Measurements from ENCODE around the gene BCAS1. TPM values are rescaled to one million over a fixed set of nuclear protein-coding genes. Genes with fewer than 3 reads are reported as not detected.

The BCAS1 gene
- total RNA-seq, 2 experiments from 2014 or later = 0.16 to 0.19 TPM

DNA sequence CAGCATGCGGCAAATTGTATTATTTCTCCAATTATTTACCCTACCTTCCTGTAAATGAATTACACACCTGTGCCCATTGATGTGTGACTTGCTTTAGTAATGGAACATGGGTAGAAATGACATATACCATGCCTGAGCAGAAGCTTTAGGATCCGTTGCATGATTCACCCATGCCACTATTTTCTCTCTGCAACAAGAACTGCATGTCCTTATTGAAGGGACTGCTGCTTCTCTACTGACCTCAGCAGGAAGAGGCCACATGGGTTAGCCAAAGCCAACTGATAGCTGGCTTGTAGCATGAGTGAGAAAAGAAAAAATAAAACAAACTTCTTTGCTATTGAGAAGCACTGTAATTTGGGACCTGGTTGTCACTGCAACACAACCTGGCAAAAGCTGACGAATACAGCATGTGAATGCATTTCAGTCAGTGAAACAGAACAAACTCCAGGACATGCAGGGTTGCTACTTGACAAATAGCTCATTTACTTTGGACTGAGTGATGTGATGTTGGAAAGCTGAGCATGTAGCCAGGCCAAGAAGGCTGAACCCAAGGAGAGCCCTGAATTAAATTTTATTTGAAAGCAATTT, 99.2 kb downstream of the BCAS1 start:
- no TSS peak for BruUV-seq (replicated peaks)
- no peak overlapping the region for H2AFZ ChIP-seq (ENCODE audit: low read length)
- H3K79me2 ChIP-seq (ENCODE audit: insufficient read depth, low read depth, low read length) = no peaks in the 10 kb centered on the region
- TF ChIP-seq EZH2phosphoT487 (IDR thresholded peaks at IDR 0.05; ENCODE audit: borderline replicate concordance, low read depth, low read length) = no peak
- TF ChIP-seq CTCF (conservative IDR thresholded peaks at IDR 0.05; ENCODE audit: low read length) = no peak
- intact Hi-C loops (cut with micrococcal nuclease; ENCODE audit: unreplicated experiment) = loop anchor here (10.0 kb wide), 1 partner anchor 224 kb away; no protein-coding TSS in a partner anchor
- no peaks in the 10 kb centered on the region for H4K20me1 ChIP-seq (ENCODE audit: insufficient read depth, low read length)
- no peaks in the 10 kb centered on the region for H3K36me3 ChIP-seq (ENCODE audit: insufficient read depth, low read length)
- DNase-seq (ENCODE audit: low spot score) = no peak
- no peak overlapping the region for H3K4me3 ChIP-seq (ENCODE audit: low read depth, low read length, poor library complexity, severe bottlenecking)
- no peaks in the 10 kb centered on the region for H3K4me1 ChIP-seq (ENCODE audit: insufficient read depth, low read length, poor library complexity, severe bottlenecking)
- H3K9me2 ChIP-seq (ENCODE audit: insufficient read depth, low read length) = no peaks in the 10 kb centered on the region
- H3K27ac ChIP-seq (ENCODE audit: low read depth, low read length, poor library complexity, severe bottlenecking) = no peak overlapping the region
- H3K4me2 ChIP-seq (ENCODE audit: low read length) = no peak overlapping the region
- no peaks in the 10 kb centered on the region for H3K9me3 ChIP-seq (ENCODE audit: low read length)
- ChIA-PET CTCF (ENCODE audit: unreplicated experiment) (no interaction called here), POLR2A (no interaction called here)

- Histone ChIP-seq H3K27ac (ENCODE audit: low read depth, low read length, poor library complexity, severe bottlenecking) (no peak overlapping the region), H4K20me1 (ENCODE audit: insufficient read depth, low read length) (no peaks in the 10 kb centered on the region), H3K79me2 (ENCODE audit: insufficient read depth, low read depth, low read length) (no peaks in the 10 kb centered on the region), H3K9me2 (ENCODE audit: insufficient read depth, low read length) (no peaks in the 10 kb centered on the region), H3K9me3 (ENCODE audit: low read length) (no peaks in the 10 kb centered on the region), H3K36me3 (ENCODE audit: insufficient read depth, low read length) (no peaks in the 10 kb centered on the region), H3K4me2 (ENCODE audit: low read length) (no peak overlapping the region), H2AFZ (ENCODE audit: low read length) (no peak overlapping the region), H3K4me3 (ENCODE audit: low read depth, low read length, poor library complexity, severe bottlenecking) (no peak overlapping the region), H3K4me1 (ENCODE audit: insufficient read depth, low read length, poor library complexity, severe bottlenecking) (no peaks in the 10 kb centered on the region)
- intact Hi-C loops (cut with micrococcal nuclease; ENCODE audit: unreplicated experiment) = loop anchor here (10.0 kb wide), 1 partner anchor 225 kb away; no protein-coding TSS in a partner anchor
- POLR2A ChIA-PET = no interaction called here
- no TSS peak for BruUV-seq (replicated peaks)
- TF ChIP-seq EZH2phosphoT487 (IDR thresholded peaks at IDR 0.05; ENCODE audit: borderline replicate concordance, low read depth, low read length) (no peak), CTCF (conservative IDR thresholded peaks at IDR 0.05; ENCODE audit: low read length) (no peak)
- CTCF ChIA-PET (ENCODE audit: unreplicated experiment) = no interaction called here
- DNase-seq (ENCODE audit: low spot score) = no peak
Measured at GRCh38 chr20:53970232-53970631, 100.2 kb downstream of the BCAS1 start.

DNA sequence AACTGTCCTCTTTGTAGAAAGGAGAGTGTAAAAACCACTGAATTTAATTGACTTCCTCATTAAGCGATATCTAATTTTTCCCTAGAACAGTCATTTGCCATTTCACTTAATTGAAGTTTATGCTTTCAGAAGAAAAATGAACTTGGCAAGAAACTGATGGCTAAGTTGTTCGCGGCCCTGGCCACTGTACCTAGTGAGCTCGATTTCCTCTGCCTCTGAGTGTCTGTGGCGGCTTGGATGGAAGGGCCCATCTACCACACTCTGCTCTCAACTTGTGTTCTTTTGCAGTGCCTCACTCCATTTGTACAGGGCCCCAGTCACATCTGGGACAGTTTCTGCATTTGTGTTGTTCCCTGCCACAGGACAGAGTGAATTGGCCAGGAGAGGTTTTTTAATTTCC, 102.9 kb downstream of the BCAS1 start:
- ChIA-PET POLR2A (no interaction called here), CTCF (ENCODE audit: unreplicated experiment) (no interaction called here)

More for the DNA sequence above, 102.9 kb downstream of the BCAS1 start:
- no TSS peak for BruUV-seq (replicated peaks)
- H3K9me3 ChIP-seq (ENCODE audit: low read length) = no peaks in the 10 kb centered on the region
- intact Hi-C loops (cut with micrococcal nuclease; ENCODE audit: unreplicated experiment) = no loop called here
- DNase-seq (ENCODE audit: low spot score) = no peak
- H2AFZ ChIP-seq (ENCODE audit: low read length) = no peak overlapping the region
- no peaks in the 10 kb centered on the region for H3K4me1 ChIP-seq (ENCODE audit: insufficient read depth, low read length, poor library complexity, severe bottlenecking)
- no peaks in the 10 kb centered on the region for H3K9me2 ChIP-seq (ENCODE audit: insufficient read depth, low read length)
- no peaks in the 10 kb centered on the region for H4K20me1 ChIP-seq (ENCODE audit: insufficient read depth, low read length)
- no peak overlapping the region for H3K4me3 ChIP-seq (ENCODE audit: low read depth, low read length, poor library complexity, severe bottlenecking)
- TF ChIP-seq EZH2phosphoT487 (IDR thresholded peaks at IDR 0.05; ENCODE audit: borderline replicate concordance, low read depth, low read length) = no peak
- no peak for TF ChIP-seq CTCF (conservative IDR thresholded peaks at IDR 0.05; ENCODE audit: low read length)
- no peak overlapping the region for H3K4me2 ChIP-seq (ENCODE audit: low read length)
- no peaks in the 10 kb centered on the region for H3K79me2 ChIP-seq (ENCODE audit: insufficient read depth, low read depth, low read length)
- H3K27ac ChIP-seq (ENCODE audit: low read depth, low read length, poor library complexity, severe bottlenecking) = no peak overlapping the region
- no peaks in the 10 kb centered on the region for H3K36me3 ChIP-seq (ENCODE audit: insufficient read depth, low read length)
